ENCODE results near the gene ZG16B.

Gene ZG16B

DNA sequence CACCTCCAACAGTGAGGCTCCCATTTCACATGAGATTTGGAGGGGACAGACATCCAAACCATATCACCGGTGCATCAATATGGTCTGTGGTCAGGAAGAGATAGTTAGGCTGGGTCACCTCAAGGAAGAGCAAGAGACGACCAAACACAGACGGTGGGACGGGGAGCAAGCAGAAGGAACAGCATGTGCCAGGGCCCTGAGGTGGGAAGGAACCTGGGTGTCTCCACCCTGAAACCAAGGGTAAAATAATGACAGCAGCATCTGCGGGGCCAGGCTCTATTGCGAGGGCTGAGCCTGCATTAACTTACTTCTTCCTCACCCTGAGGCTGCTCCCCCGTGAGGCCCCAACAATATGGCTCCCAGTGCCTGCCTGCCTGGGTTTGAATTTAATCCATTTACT is 21.9 kb upstream of the ZG16B start:
- no peak for DNase-seq

- no peak for DNase-seq
Measured at GRCh38 chr16:2809149-2809760, 20.8 kb upstream of the ZG16B start.

- DNase-seq = no peak
Measured at GRCh38 chr16:2810651-2811050, 19.5 kb upstream of the ZG16B start.

DNA sequence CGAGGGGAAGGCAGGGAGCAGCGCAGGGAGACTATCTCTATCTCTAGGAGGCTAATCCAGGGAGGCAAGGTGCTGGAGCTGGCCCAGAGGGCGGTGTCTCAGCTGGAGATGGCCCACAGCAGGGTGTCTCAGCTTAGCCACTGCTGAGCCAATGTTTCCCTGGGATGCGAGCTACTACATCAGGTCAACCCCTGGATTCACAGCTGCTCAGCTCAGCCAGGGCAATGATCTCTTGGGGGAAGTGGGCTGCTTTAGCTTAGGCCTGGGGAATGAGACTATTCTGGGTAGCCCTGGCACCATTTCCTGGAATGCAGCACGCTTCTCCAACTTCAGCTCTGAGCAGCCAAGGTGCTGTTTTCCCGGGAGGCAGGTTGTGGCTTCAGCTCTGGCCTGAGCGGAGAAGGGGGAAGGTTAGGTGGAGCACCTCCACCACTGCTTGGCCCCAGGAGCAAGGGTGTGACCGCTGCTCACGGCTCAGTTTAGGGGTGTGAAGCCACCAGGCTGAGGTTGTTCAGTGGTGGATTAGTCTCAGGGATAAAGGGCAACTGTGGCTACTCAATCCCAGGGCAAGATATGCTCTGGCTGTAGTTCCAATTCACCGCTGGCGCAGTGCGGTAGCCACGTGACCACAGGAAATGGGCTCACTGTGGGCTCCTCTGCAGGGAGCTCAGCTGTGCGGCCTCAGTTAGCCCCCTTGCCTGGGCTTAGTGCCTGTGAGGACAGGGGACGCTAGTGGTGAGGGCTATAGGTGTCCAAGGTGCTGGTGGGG is 18.2 kb upstream of the ZG16B start:
- no peak for DNase-seq

- DNase-seq = no peak
Measured at GRCh38 chr16:2813771-2814221, 16.3 kb upstream of the ZG16B start.

DNA sequence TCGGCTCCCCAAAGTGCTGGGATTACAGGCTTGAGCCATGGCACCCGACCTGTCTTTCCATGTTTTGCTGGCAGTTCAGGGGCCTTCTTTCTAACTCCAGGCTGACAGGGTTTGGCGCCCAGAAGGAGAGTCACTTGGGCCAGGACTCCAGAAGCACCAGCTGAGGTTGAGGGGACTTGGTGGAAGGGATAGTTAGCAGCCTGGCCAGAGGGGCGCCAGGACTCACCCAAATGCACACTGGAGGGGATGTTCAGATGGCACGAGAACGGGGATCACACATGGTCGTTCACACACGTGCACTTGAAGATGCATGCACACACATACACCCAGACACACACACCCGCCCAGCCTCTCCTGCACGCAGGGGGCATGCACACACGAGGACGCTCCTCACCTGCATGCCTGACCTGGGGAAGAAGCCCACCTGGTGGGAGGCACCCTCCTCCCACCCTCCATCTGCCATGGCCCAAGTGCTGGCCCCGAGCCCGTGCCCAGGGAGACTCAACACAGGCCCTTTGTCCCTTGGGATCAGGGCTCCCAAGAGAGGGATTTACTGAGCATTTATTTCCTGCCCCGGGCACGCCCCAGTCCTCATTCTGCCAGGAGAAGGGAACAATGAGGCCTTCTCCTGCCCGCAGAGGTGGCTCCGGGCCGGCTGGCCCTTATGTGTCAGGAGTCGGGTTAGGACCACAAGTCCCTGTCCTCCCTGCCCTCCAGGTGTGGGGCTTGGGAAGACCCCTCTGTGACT is 15.4 kb upstream of the ZG16B start:
- no peak for DNase-seq

GRCh38 chr16:2815299-2815771 is 14.8 kb upstream of the ZG16B start:
- no peak for DNase-seq

GRCh38 chr16:2816751-2817339 is 13.3 kb upstream of the ZG16B start, which contains the start of gene PRSS21:
TSS of gene PRSS21 (plus strand) at chr16:2817237. CDS start at chr16:2817269, 32 bp downstream.
- DNase-seq = no peak

GRCh38 chr16:2817340-2818271 is 12.5 kb upstream of the ZG16B start:
- no peak for DNase-seq

DNA sequence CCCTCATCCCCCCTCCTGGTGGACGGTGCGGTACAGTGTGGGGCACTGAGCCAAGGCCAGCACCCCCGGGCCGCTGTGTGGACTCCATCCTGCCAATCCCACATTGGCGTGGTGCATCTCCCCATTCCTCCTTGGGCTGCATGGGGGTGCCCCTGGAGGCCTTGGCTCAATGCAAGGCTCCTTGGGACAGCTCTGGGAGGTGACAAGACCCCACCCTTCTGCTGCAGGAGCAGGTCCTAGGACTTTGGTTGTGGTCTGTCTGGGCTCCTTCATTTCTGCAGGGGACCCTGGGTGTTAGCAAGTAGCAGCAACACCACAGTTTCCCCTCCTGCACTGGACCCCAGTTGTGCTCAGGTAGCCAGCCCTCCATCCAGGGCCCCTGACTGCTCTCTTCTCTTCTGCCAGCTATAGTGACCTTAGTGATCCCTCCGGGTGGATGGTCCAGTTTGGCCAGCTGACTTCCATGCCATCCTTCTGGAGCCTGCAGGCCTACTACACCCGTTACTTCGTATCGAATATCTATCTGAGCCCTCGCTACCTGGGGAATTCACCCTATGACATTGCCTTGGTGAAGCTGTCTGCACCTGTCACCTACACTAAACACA is 11.7 kb upstream of the ZG16B start:
- no peak for DNase-seq

DNA sequence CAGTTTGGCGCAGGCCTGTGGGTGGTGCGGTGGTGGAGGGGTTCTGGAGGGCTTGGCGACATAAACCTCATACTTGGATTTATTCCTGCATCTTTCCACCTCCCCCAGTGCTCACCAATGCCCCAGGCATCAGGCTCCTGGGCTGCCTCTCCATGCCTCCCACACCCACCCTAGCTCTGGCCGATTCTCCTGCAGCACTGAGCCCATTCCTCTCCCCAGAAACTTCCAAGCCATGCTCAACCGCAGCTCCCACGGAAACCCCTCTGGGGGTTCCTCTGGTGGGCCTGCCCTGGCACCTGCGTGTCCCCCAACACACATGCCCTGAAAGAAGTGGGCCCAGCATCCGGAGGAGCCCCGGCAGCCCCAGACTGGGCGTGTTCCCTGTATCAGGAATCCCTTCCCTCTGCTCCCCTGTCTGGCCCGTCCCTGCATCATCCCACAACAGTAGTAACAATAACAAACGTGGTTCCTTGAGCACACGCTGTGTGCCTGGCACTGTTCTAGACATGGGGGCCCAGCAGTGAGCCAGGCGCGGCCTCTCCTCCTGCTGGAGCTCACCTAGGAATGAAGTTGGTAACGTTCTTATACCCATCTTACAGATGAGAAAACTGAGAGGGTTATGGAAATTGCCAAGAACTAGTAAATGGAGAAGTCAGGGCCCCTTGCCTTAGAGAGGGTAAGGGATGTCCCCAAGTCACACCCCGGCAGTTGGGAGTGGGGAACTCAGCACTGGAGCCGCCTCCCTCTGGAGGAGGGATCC is 10.7 kb upstream of the ZG16B start:
- DNase-seq = no peak

- no peak for DNase-seq
Measured at GRCh38 chr16:2819939-2820835, 9.9 kb upstream of the ZG16B start.

GRCh38 chr16:2820836-2821486 is 9.1 kb upstream of the ZG16B start:
- no peak for DNase-seq

DNA sequence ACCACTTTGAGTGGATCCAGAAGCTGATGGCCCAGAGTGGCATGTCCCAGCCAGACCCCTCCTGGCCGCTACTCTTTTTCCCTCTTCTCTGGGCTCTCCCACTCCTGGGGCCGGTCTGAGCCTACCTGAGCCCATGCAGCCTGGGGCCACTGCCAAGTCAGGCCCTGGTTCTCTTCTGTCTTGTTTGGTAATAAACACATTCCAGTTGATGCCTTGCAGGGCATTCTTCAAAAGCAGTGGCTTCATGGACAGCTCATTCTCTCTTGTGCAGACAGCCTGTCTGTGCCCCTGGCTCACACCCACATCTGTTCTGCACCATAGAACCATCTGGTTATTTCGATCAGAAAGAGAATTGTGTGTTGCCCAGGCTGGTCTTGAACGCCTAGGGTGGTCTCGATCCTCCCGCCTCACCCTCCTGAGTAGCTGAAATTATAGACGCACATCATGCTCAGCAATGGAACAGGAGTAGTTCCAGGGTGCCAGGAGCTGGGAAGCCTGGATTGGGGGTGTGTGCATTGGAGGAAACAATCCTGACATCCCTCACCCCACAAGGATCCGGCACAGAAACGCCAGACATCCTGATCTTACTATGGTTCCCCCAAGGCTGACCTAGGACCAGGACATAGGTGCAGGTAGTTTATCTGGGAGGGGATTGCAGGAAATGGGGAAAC is 8.5 kb upstream of the ZG16B start:
- no peak for DNase-seq

DNA sequence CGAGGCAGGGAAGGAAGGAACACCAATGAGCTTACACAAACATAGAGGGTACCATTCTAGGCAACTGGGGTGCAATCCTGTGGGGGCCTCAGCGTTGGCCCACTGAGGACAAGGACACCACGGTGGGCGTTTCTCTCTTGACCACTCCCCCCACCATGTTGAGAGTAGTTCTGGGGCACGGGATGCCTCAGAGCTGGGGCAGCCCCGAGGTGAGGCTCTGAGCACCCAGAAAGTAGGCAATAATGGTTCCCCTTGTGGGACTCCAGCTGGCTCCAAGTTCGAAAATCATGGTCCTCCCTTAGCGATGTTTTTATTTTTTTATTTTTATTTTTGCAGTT is 8.0 kb upstream of the ZG16B start:
- no peak for DNase-seq

- DNase-seq = no peak
Measured at GRCh38 chr16:2822496-2822895, 7.6 kb upstream of the ZG16B start.

GRCh38 chr16:2824626-2825025 is 5.5 kb upstream of the ZG16B start:
- DNase-seq = no peak

DNA sequence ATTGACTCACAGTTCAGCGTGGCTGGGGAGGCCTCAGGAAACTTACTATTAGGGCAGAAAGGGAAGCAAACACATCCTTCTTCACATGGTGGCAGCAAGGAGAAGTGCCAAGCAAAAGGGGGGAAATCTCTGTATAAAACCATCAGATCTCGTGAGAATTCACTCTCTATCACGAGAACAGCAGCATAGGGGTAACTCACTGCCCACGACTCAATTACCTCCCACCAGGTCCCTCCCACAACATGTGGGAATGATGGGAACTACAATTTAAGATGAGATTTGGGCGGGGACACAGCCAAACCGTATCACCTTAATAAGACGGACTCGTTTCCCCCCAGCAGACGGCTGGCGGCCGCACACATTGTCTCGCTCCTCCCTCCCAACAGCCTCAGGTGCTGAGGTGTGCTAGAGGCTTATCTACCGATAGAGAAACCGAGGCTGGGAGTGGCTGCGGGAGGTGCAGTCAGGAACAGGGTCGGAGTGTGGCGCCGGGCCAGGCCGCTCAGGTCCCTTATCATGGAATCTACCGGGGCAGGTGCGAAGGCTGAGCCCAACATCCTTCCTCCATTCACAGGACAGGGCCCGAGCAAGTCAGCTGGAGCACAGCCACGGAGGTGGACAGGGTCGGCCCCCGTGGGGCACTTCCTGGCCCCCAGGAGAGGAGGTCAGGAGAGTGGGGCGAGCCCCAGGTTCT is 4.9 kb upstream of the ZG16B start:
- DNase-seq = no peak
